Gastrocnemius medialis (tissue), 4 donors: ENCODE measurements around the gene SP2.

Source experiments
- POLR2A ChIP-seq, 2 donors: fragments of 450-650 bp; IDR thresholded peaks; one replicate each; pipeline ENCODE4 v1.6.1; 2017; ENCODE audit warnings: antibody characterized with exemption in 2 of 2, mild to moderate bottlenecking in 2 of 2, moderate library complexity in 2 of 2
- TF ChIP-seq, protein P1 (sequence below), 5 experiments: fragments of 450-650 bp in 3 of 5; fragments of 200-600 bp in 2 of 5; sonication (generic) in 2 of 5; IDR thresholded peaks in 4 of 5; conservative IDR thresholded peaks in 1 of 5; 1 replicate in 4 of 5; 2 replicates in 1 of 5; pipeline ENCODE4 v1.5.1; 2016 to 2019; ENCODE audit warnings: antibody characterized with exemption in 5 of 5, mild to moderate bottlenecking in 3 of 5, moderate library complexity in 3 of 5

DNA sequence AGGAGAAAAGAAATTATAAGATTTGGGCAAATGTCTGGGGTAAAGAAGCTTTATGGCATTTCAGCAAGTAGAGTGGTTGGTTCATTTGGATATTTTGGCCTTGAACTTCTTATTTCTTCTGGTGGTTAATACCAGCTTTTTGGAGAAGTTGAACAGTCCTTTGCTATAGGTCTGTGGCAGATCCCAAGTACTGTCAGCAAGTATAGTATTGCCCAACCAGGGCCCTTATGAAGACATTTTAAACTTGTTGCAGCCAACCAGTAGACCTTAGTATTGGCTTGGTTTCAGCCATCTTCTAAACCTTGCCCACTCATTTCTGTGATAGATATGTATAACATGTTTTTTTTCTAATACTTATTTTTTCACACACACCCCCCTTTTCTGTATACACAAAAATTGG lies 2.2 kb downstream of the SP2 start:
- TF ChIP-seq, protein P1, sequence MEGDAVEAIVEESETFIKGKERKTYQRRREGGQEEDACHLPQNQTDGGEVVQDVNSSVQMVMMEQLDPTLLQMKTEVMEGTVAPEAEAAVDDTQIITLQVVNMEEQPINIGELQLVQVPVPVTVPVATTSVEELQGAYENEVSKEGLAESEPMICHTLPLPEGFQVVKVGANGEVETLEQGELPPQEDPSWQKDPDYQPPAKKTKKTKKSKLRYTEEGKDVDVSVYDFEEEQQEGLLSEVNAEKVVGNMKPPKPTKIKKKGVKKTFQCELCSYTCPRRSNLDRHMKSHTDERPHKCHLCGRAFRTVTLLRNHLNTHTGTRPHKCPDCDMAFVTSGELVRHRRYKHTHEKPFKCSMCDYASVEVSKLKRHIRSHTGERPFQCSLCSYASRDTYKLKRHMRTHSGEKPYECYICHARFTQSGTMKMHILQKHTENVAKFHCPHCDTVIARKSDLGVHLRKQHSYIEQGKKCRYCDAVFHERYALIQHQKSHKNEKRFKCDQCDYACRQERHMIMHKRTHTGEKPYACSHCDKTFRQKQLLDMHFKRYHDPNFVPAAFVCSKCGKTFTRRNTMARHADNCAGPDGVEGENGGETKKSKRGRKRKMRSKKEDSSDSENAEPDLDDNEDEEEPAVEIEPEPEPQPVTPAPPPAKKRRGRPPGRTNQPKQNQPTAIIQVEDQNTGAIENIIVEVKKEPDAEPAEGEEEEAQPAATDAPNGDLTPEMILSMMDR (IDR thresholded peaks at IDR 0.05 in 4 of 5, conservative IDR thresholded peaks at IDR 0.05 in 1 of 5) = no peak
- no peak for TF ChIP-seq POLR2A (IDR thresholded peaks at IDR 0.05)
